ENCODE data around the gene IKZF3. TPM values are rescaled to one million over a fixed set of nuclear protein-coding genes. Genes with fewer than 3 reads are reported as not detected.

IKZF3 gene
- polyA plus RNA-seq, 1 of the 3 experiments (the other 2 are of a cell fraction) = not detected

- Histone ChIP-seq H3K4me1 (ENCODE audit: control insufficient read depth in 1 of 2, insufficient read depth in 2 of 2, low read depth in 1 of 2, low read length in 1 of 2) (no peaks in the 10 kb centered on the region), H3K4me2 (no peak overlapping the region), H4K20me1 (ENCODE audit: insufficient read depth) (no peaks in the 10 kb centered on the region), H3K36me3 (replicated peaks in 1 of 2; ENCODE audit: control insufficient read depth in 1 of 2, insufficient read depth in 2 of 2, low read length in 1 of 2) (no peaks in the 10 kb centered on the region), H3K9me2 (no peaks in the 10 kb centered on the region), H2AFZ (ENCODE audit: low read depth) (no peak overlapping the region), H3K27ac (ENCODE audit: low read depth in 2 of 2, low read length in 1 of 2) (no peak overlapping the region), H3K9me3 (0 out of 2 replicates have a peak, but pooled peaks cover 6% of the 10 kb centered on the region), H3K79me2 (ENCODE audit: insufficient read depth) (no peaks in the 10 kb centered on the region), H3K9ac (no peak overlapping the region), H3F3A (replicated peaks; ENCODE audit: insufficient read depth) (no peaks in the 10 kb centered on the region), H3K4me3 (ENCODE audit: low read depth in 2 of 2, low read length in 1 of 2) (no peak overlapping the region), H3K27me3 (ENCODE audit: insufficient read depth) (peaks cover 39% of the 10 kb centered on the region)
- DNase-seq = no peak
- POLR2A ChIA-PET = interaction anchor here (0.6 kb wide), 1 partner anchor 507 kb away, joined by 6 read pairs; no protein-coding TSS in a partner anchor
- 15% methylated on average over 2 of the region's 2 CpGs for WGBS (ENCODE audit: low lambda C conversion rate)
- CTCF ChIA-PET = interaction anchor here (0.6 kb wide), 2 partner anchors 34 to 101 kb away, joined by 3 read pairs; no protein-coding TSS in a partner anchor
- TF ChIP-seq NRF1 (IDR thresholded peaks at IDR 0.05; ENCODE audit: low read depth, low read length) (no peak), TAF1 (IDR thresholded peaks at IDR 0.05; ENCODE audit: borderline replicate concordance, low read depth, low read length) (no peak), SIN3A (IDR thresholded peaks at IDR 0.05; ENCODE audit: borderline replicate concordance, low read depth, low read length) (no peak), FOXJ3 (CRISPR knock-in tag; IDR thresholded peaks at IDR 0.05) (no peak), NFIC (IDR thresholded peaks at IDR 0.05; ENCODE audit: borderline replicate concordance) (no peak), MXI1 (IDR thresholded peaks at IDR 0.05; ENCODE audit: low read depth, low read length) (no peak), RAD21 (IDR thresholded peaks at IDR 0.05; ENCODE audit: low read length) (no peak), RFX5 (IDR thresholded peaks at IDR 0.05; ENCODE audit: low read length) (no peak), FOXM1 (IDR thresholded peaks at IDR 0.05; ENCODE audit: low read depth) (no peak), CHD2 (IDR thresholded peaks at IDR 0.05; ENCODE audit: low read length, partially characterized antibody) (no peak), ELF1 (IDR thresholded peaks at IDR 0.05) (no peak), FOSL2 (IDR thresholded peaks at IDR 0.05; ENCODE audit: borderline replicate concordance, low read depth) (no peak), SMC3 (IDR thresholded peaks at IDR 0.05; ENCODE audit: low read depth, low read length) (no peak), MAX (IDR thresholded peaks at IDR 0.05; ENCODE audit: low read depth) (no peak), ZBTB33 (IDR thresholded peaks at IDR 0.05; ENCODE audit: borderline replicate concordance, low read depth) (no peak)
Observed at GRCh38 chr17:39841134-39841683, 22.9 kb downstream of the IKZF3 start.

GRCh38 chr17:39838784-39839183 lies 25.3 kb downstream of the IKZF3 start:
- 0% methylated on average over 1 of the region's 1 CpG for WGBS (ENCODE audit: low lambda C conversion rate)
- no peak overlapping the region for H3K4me3 ChIP-seq (ENCODE audit: low read depth in 2 of 2, low read length in 1 of 2)
- no peaks in the 10 kb centered on the region for H3K9me2 ChIP-seq
- no peaks in the 10 kb centered on the region for H3K79me2 ChIP-seq (ENCODE audit: insufficient read depth)
- no peak overlapping the region for H3K4me2 ChIP-seq
- no peaks in the 10 kb centered on the region for H3K4me1 ChIP-seq (ENCODE audit: control insufficient read depth in 1 of 2, insufficient read depth in 2 of 2, low read depth in 1 of 2, low read length in 1 of 2)
- CTCF ChIA-PET = no interaction called here
- H2AFZ ChIP-seq (ENCODE audit: low read depth) = no peak overlapping the region
- POLR2A ChIA-PET = no interaction called here
- no peaks in the 10 kb centered on the region for H3F3A ChIP-seq (replicated peaks; ENCODE audit: insufficient read depth)
- H4K20me1 ChIP-seq (ENCODE audit: insufficient read depth) = no peaks in the 10 kb centered on the region
- H3K9ac ChIP-seq = no peak overlapping the region
- H3K27ac ChIP-seq (ENCODE audit: low read depth in 2 of 2, low read length in 1 of 2) = no peak overlapping the region
- no peaks in the 10 kb centered on the region for H3K36me3 ChIP-seq (replicated peaks in 1 of 2; ENCODE audit: control insufficient read depth in 1 of 2, insufficient read depth in 2 of 2, low read length in 1 of 2)
- 0 out of 2 replicates have a peak, but pooled peaks cover 6% of the 10 kb centered on the region for H3K9me3 ChIP-seq
- H3K27me3 ChIP-seq (ENCODE audit: insufficient read depth) = peaks cover 28% of the 10 kb centered on the region
- DNase-seq = no peak
- TF ChIP-seq ZBTB33 (IDR thresholded peaks at IDR 0.05; ENCODE audit: borderline replicate concordance, low read depth) = no peak
- TF ChIP-seq REST (IDR thresholded peaks at IDR 0.05; ENCODE audit: low read depth, low read length) = no peak
- TF ChIP-seq CHD2 (IDR thresholded peaks at IDR 0.05; ENCODE audit: low read length, partially characterized antibody) = no peak
- no peak for TF ChIP-seq RXRA (IDR thresholded peaks at IDR 0.05; ENCODE audit: borderline replicate concordance, low read depth)
- no peak for TF ChIP-seq NRF1 (IDR thresholded peaks at IDR 0.05; ENCODE audit: low read depth, low read length)
- TF ChIP-seq SMC3 (IDR thresholded peaks at IDR 0.05; ENCODE audit: low read depth, low read length) = no peak
- TF ChIP-seq USF2 (IDR thresholded peaks at IDR 0.05; ENCODE audit: borderline replicate concordance, low read depth, low read length) = no peak

All from SK-N-SH (cell line).